H1 (cell line): ENCODE measurements around the gene HOXB6. TPM values are rescaled to one million over a fixed set of nuclear protein-coding genes. Genes with fewer than 3 reads are reported as not detected.

Source experiments
- CTCF ChIA-PET: fragments of 300-600 bp; sonication (Branson Sonifier 250); formaldehyde crosslinking; loops from one replicate; lab custom pipeline; 2021; ENCODE audit not compliant: partially characterized antibody; lab: Charles Lee
- POLR2A ChIA-PET: fragments of 300-600 bp; sonication (Branson Sonifier 250); formaldehyde crosslinking; loops from one replicate; lab custom pipeline; 2021; ENCODE audit warnings: inconsistent platforms; ENCODE audit not compliant: partially characterized antibody; lab: Charles Lee
- DNase-seq, 2 experiments: peaks; one replicate each; pipeline versions ENCODE4 v3.0.0 to v3.0.0-alpha.2; 2010 to 2022; ENCODE audit warnings: low spot score in 2 of 2, low read depth in 1 of 2, mixed read lengths in 1 of 2
- FAIRE-seq: peaks from 2 replicates; lab custom pipeline; 2011; peaks lifted over from hg19 to GRCh38; lab: Jason Lieb, UNC
- H2AFZ ChIP-seq: 2 replicates; pipeline ENCODE4 v1.8.1; 2012; ENCODE audit warnings: low read length, inconsistent platforms
- H2AK5ac ChIP-seq: 2 replicates; pipeline ENCODE4 v1.6.1; 2013; ENCODE audit warnings: low read depth, low read length
- H2BK120ac ChIP-seq: replicated peaks from 2 replicates; pipeline ENCODE3; 2013; ENCODE audit warnings: low read depth, low read length, inconsistent platforms
- H2BK12ac ChIP-seq: 2 replicates; pipeline ENCODE4 v1.6.1; 2013; ENCODE audit warnings: low read depth, low read length
- H2BK15ac ChIP-seq: 2 replicates; pipeline ENCODE4 v1.6.1; 2013; ENCODE audit warnings: low read length
- H2BK20ac ChIP-seq: 2 replicates; pipeline ENCODE4 v1.6.1; 2013; ENCODE audit warnings: low read length
- H2BK5ac ChIP-seq: 2 replicates; pipeline ENCODE4 v1.6.1; 2013; ENCODE audit warnings: low read depth, low read length
- H3K14ac ChIP-seq: 2 replicates; pipeline ENCODE4 v1.6.1; 2013; ENCODE audit warnings: inconsistent platforms; ENCODE audit not compliant: insufficient read length
- H3K18ac ChIP-seq: 2 replicates; pipeline ENCODE4 v1.6.1; 2013; ENCODE audit warnings: low read length; ENCODE audit errors: extremely low read depth
- H3K23ac ChIP-seq: 2 replicates; pipeline ENCODE4 v1.6.1; 2013; ENCODE audit warnings: inconsistent platforms; ENCODE audit not compliant: insufficient read length
- H3K23me2 ChIP-seq: 2 replicates; pipeline ENCODE4 v1.6.1; 2013; ENCODE audit warnings: low read depth, low read length
- H3K27ac ChIP-seq: 2 replicates; pipeline ENCODE4 v1.6.1; 2011; ENCODE audit warnings: low read depth, low read length, inconsistent platforms
- H3K27me3 ChIP-seq, 4 experiments: replicated peaks in 1 of 4; 1 replicate in 1 of 4; 2 replicates in 3 of 4; pipeline versions ENCODE4 v1.6.1 to v1.8.1; 2011 to 2013; ENCODE audit warnings: low read length in 3 of 4, mild to moderate bottlenecking in 3 of 4, inconsistent platforms in 2 of 4, mixed read lengths in 2 of 4, moderate library complexity in 1 of 4; ENCODE audit not compliant: control insufficient read depth in 3 of 4, insufficient read depth in 3 of 4; ENCODE audit errors: extremely low read depth in 1 of 4
- H3K36me3 ChIP-seq, 4 experiments: 2 replicates each; pipeline versions ENCODE4 v1.6.1 to v1.8.1; 2011 to 2013; ENCODE audit warnings: mild to moderate bottlenecking in 4 of 4, low read length in 3 of 4, moderate library complexity in 2 of 4, control low read depth in 1 of 4, inconsistent platforms in 1 of 4; ENCODE audit not compliant: insufficient read depth in 4 of 4, control insufficient read depth in 2 of 4
- H3K4ac ChIP-seq: replicated peaks from 2 replicates; pipeline ENCODE3; 2013; ENCODE audit warnings: low read length, low read depth, mixed read lengths, inconsistent platforms; ENCODE audit not compliant: insufficient read length
- H3K4me1 ChIP-seq, 4 experiments: replicated peaks in 1 of 4; 1 replicate in 1 of 4; 2 replicates in 3 of 4; pipeline versions ENCODE4 v1.6.1 to v1.8.1; 2011 to 2013; ENCODE audit warnings: low read length in 3 of 4, inconsistent platforms in 2 of 4, mixed read lengths in 1 of 4; ENCODE audit not compliant: insufficient read depth in 4 of 4, control insufficient read depth in 3 of 4
- H3K4me2 ChIP-seq, 2 experiments: 2 replicates each; pipeline versions ENCODE4 v1.6.1 to v1.8.1; 2011 to 2013; ENCODE audit warnings: low read depth in 2 of 2, low read length in 2 of 2, control low read depth in 1 of 2, inconsistent platforms in 1 of 2, mild to moderate bottlenecking in 1 of 2; ENCODE audit not compliant: insufficient read depth in 1 of 2
- H3K4me3 ChIP-seq, 4 experiments: fragments of 200-600, 300-600 bp in 1 of 4; sonication (generic), shearing (Covaris generic), sonication (Bioruptor Twin) in 1 of 4; 2 replicates each; pipeline versions ENCODE4 v1.5.1 to v1.8.1; 2011 to 2016; ENCODE audit warnings: low read length in 4 of 4, low read depth in 3 of 4, control low read depth in 2 of 4, inconsistent platforms in 2 of 4, mild to moderate bottlenecking in 2 of 4, mixed read lengths in 1 of 4, moderate library complexity in 1 of 4; ENCODE audit not compliant: insufficient read depth in 2 of 4; ENCODE audit errors: extremely low read depth in 1 of 4
- H3K56ac ChIP-seq: replicated peaks from 2 replicates; pipeline ENCODE3; 2013; ENCODE audit warnings: low read depth, mild to moderate bottlenecking, mixed read lengths, low read length, inconsistent platforms; ENCODE audit not compliant: insufficient read length
- H3K79me1 ChIP-seq: 2 replicates; pipeline ENCODE4 v1.6.1; 2013; ENCODE audit warnings: low read depth, low read length, control low read depth
- H3K79me2 ChIP-seq, 2 experiments: 2 replicates each; pipeline versions ENCODE4 v1.6.1 to v1.8.1; 2012 to 2013; ENCODE audit warnings: low read length in 2 of 2, mild to moderate bottlenecking in 2 of 2, inconsistent platforms in 1 of 2; ENCODE audit not compliant: insufficient read depth in 2 of 2, control insufficient read depth in 1 of 2
- H3K9ac ChIP-seq, 4 experiments: replicated peaks in 1 of 4; 1 replicate in 1 of 4; 2 replicates in 3 of 4; pipeline versions ENCODE4 v1.6.1 to v1.8.1; 2011 to 2013; ENCODE audit warnings: low read depth in 3 of 4, low read length in 3 of 4, control low read depth in 2 of 4, mild to moderate bottlenecking in 2 of 4, moderate library complexity in 2 of 4, inconsistent platforms in 1 of 4; ENCODE audit errors: extremely low read depth in 1 of 4
- H3K9me3 ChIP-seq, 2 experiments: 2 replicates each; pipeline versions ENCODE4 v1.6.1 to v1.8.1; 2012 to 2013; ENCODE audit warnings: mild to moderate bottlenecking in 2 of 2, moderate library complexity in 2 of 2, control low read depth in 1 of 2, inconsistent platforms in 1 of 2, low read depth in 1 of 2, low read length in 1 of 2, mixed read lengths in 1 of 2; ENCODE audit not compliant: insufficient read depth in 2 of 2
- H4K20me1 ChIP-seq, 2 experiments: replicated peaks in 1 of 2; 2 replicates each; pipeline versions ENCODE3 to v1.8.1; 2011 to 2013; ENCODE audit warnings: inconsistent platforms in 2 of 2, low read length in 2 of 2, mild to moderate bottlenecking in 1 of 2; ENCODE audit not compliant: insufficient read depth in 2 of 2, control insufficient read depth in 1 of 2
- H4K5ac ChIP-seq: 2 replicates; pipeline ENCODE4 v1.6.1; 2013; ENCODE audit warnings: low read length, low read depth, mixed read lengths, inconsistent platforms; ENCODE audit not compliant: insufficient read length
- H4K8ac ChIP-seq: 2 replicates; pipeline ENCODE4 v1.8.0; 2013; ENCODE audit warnings: mild to moderate bottlenecking, moderate library complexity, low read length, inconsistent platforms; ENCODE audit not compliant: insufficient read depth; ENCODE audit errors: extremely low read depth
- H4K91ac ChIP-seq: replicated peaks from 2 replicates; pipeline ENCODE3; 2013; ENCODE audit warnings: low read length, mixed read lengths, inconsistent platforms; ENCODE audit not compliant: insufficient read length
- CBX8 ChIP-seq: fragments of 300-800, 300-1000 bp; sonication (generic); IDR thresholded peaks from 2 replicates; pipeline ENCODE4 v1.7.1; 2016; ENCODE audit warnings: low read depth, low read length, borderline replicate concordance
- RAD21 ChIP-seq, 2 experiments: IDR thresholded peaks in 1 of 2; conservative IDR thresholded peaks in 1 of 2; 2 replicates each; pipeline ENCODE4 v1.6.1; 2011; ENCODE audit warnings: low read depth in 2 of 2, low read length in 2 of 2, improper control_type of control experiment in 1 of 2, inconsistent platforms in 1 of 2, mild to moderate bottlenecking in 1 of 2, moderate library complexity in 1 of 2
- TAF7 ChIP-seq: optimal IDR thresholded peaks from 2 replicates; pipeline ENCODE3; 2011; ENCODE audit warnings: low read depth, mild to moderate bottlenecking, inconsistent platforms, low read length, moderate library complexity, borderline replicate concordance
- WGBS, 2 experiments: shearing (Covaris generic) in 1 of 2; methylation state at CpG; one replicate each; pipeline versions ENCODE4 v1.1.6 to v1.1.7; 2013 to 2015; ENCODE audit warnings: low lambda C conversion rate in 2 of 2, mixed read lengths in 2 of 2, inconsistent platforms in 1 of 2, low coverage in 1 of 2, missing lambda C conversion rate in 1 of 2; ENCODE audit not compliant: insufficient replicate concordance in 2 of 2, insufficient coverage in 1 of 2, insufficient read length in 1 of 2; ENCODE audit errors: extremely low coverage in 1 of 2, missing lambda C conversion rate in 1 of 2; 5-methylcytosine and 5-hydroxymethylcytosine counted together
- polyA plus RNA-seq, 7 experiments: library from polyadenylated mRNA; depleted of rRNA in 3 of 7; stranded (reverse) in 5 of 7; unstranded in 2 of 7; fragments of >200 nt in 5 of 7; fragments of 200-250 nt in 2 of 7; gene quantifications; 1 replicate in 5 of 7; 2 replicates in 1 of 7; 4 replicates in 1 of 7; pipeline versions ENCODE4 v1.2.1 to v1.2.3, GENCODE V29; 2011 to 2013; ENCODE audit warnings: missing spikeins in 2 of 7, mixed read lengths in 2 of 7
- total RNA-seq: library from RNA; stranded (reverse); fragmentation: NEBNext Ultra II Directional; extraction: Animal tissue kit (Norgen Biotek cat#: 25700); gene quantifications from 2 replicates; pipeline ENCODE4 v1.2.1, GENCODE V29; 2021

The HOXB6 gene
- total and polyA plus RNA-seq, 2 of the 8 experiments (the other 6 are each of a cell fraction or from before 2014, with no cell fraction given), result not detected

GRCh38 chr17:48601207-48601538 lies 3.6 kb downstream of the HOXB6 start:
- Histone ChIP-seq H3K18ac (no peak overlapping the region), H3K9ac (no peak overlapping the region), H2BK20ac (no peak overlapping the region), H3K14ac (no peak overlapping the region), H4K91ac (no peak overlapping the region), H4K8ac (no peak overlapping the region), H3K27me3 (peaks cover 99 to 100% (median 100%) of the 10 kb centered on the region in 4 experiments), H4K20me1 (peaks cover 32 to 57% of the 10 kb centered on the region in 2 experiments)
- no peak for DNase-seq
- no peak for TF ChIP-seq TAF7
- TF ChIP-seq CBX8, result 0 out of 2 replicates have a peak, but pooled peaks have one; percentile 3
- no peak for TF ChIP-seq RAD21 (IDR thresholded peaks at IDR 0.05 in 1 of 2, conservative IDR thresholded peaks at IDR 0.05 in 1 of 2; ENCODE audit: low read depth in 2 of 2, low read length in 2 of 2)
- TF ChIP-seq, all 59 proteins: peak for 1
- H2BK15ac ChIP-seq, result no peak overlapping the region
- H3K23me2 ChIP-seq, result no peaks in the 10 kb centered on the region
- no peak overlapping the region for H3K4ac ChIP-seq
- H3K4me2 ChIP-seq, result no peak overlapping the region
- peaks cover 0 to 6% (median 2%) of the 10 kb centered on the region in 4 experiments; a peak in 3 of 7 replicates for H3K4me1 ChIP-seq
- H4K5ac ChIP-seq, result no peak overlapping the region
- FAIRE-seq, result no peak
- no peak overlapping the region for H3K23ac ChIP-seq
- no peak overlapping the region for H2AK5ac ChIP-seq
- H2BK120ac ChIP-seq, result no peak overlapping the region
- CTCF ChIA-PET, result interaction anchor here (0.8 to 2.1 kb wide), 14 partner anchors 9 to 386 kb away, joined by 3 to 12 read pairs (median 4); no protein-coding TSS in a partner anchor
- no peak overlapping the region for H3K56ac ChIP-seq
- POLR2A ChIA-PET, result no interaction called here
- H3K79me1 ChIP-seq, result no peaks in the 10 kb centered on the region
- H2AFZ ChIP-seq, result no peak overlapping the region
- peaks cover 0 to 3% (median 0%) of the 10 kb centered on the region in 4 experiments; a peak in 1 of 8 replicates for H3K36me3 ChIP-seq
- no peak overlapping the region for H2BK12ac ChIP-seq
- no peak overlapping the region for H3K4me3 ChIP-seq
- 33% methylated on average over 4 of the region's 4 CpGs; no CpG with 5 or more reads in 1 of the 2 experiments for WGBS, 2 experiments
- no peaks in the 10 kb centered on the region for H3K9me3 ChIP-seq
- H3K27ac ChIP-seq, result no peak overlapping the region
- H3K79me2 ChIP-seq, result no peaks in the 10 kb centered on the region
- H2BK5ac ChIP-seq, result no peak overlapping the region
